GM19035 (cell line): Measurements from ENCODE around the gene HAUS7.

Experiments used
- ATAC-seq: cut with Tn5 transposase; IDR thresholded peaks from one replicate; pipeline ENCODE4 v1.9.1; 2021; ENCODE audit not compliant: unreplicated experiment

Gene HAUS7

GRCh38 chrX:153477901-153478300, 7.5 kb upstream of the HAUS7 start:
- ATAC-seq: no peak

- ATAC-seq: no peak
Observed at GRCh38 chrX:153477364-153477857, 7.0 kb upstream of the HAUS7 start.

- no peak for ATAC-seq
Observed at GRCh38 chrX:153476666-153477363, 6.4 kb upstream of the HAUS7 start.

- ATAC-seq: no peak
Observed at GRCh38 chrX:153475751-153476281, 5.4 kb upstream of the HAUS7 start.

- ATAC-seq: no peak
Observed at GRCh38 chrX:153475271-153475670, 4.9 kb upstream of the HAUS7 start.

GRCh38 chrX:153474718-153475117, 4.3 kb upstream of the HAUS7 start:
- no peak for ATAC-seq

GRCh38 chrX:153474266-153474665, 3.9 kb upstream of the HAUS7 start:
- no peak for ATAC-seq

- ATAC-seq: no peak
Observed at GRCh38 chrX:153473126-153473525, 2.8 kb upstream of the HAUS7 start.

- ATAC-seq: no peak
Observed at GRCh38 chrX:153471663-153472280, 1.4 kb upstream of the HAUS7 start.

GRCh38 chrX:153469811-153470410, 465 bp downstream of the HAUS7 start:
- ATAC-seq: peak; percentile 44

- no peak for ATAC-seq
Observed at GRCh38 chrX:153468008-153468580, 2.3 kb downstream of the HAUS7 start.

GRCh38 chrX:153465691-153466380, 4.5 kb downstream of the HAUS7 start:
- no peak for ATAC-seq

- no peak for ATAC-seq
Observed at GRCh38 chrX:153464116-153464515, 6.3 kb downstream of the HAUS7 start.

GRCh38 chrX:153463556-153463955, 6.8 kb downstream of the HAUS7 start:
- no peak for ATAC-seq

- no peak for ATAC-seq
Observed at GRCh38 chrX:153463031-153463430, 7.3 kb downstream of the HAUS7 start.

- ATAC-seq: no peak
Observed at GRCh38 chrX:153462291-153462690, 8.1 kb downstream of the HAUS7 start.

GRCh38 chrX:153460826-153461225, 9.6 kb downstream of the HAUS7 start:
- ATAC-seq: no peak

- ATAC-seq: no peak
Observed at GRCh38 chrX:153459986-153460385, 10.4 kb downstream of the HAUS7 start.

GRCh38 chrX:153458476-153458875, 11.9 kb downstream of the HAUS7 start:
- ATAC-seq: no peak

- no peak for ATAC-seq
Observed at GRCh38 chrX:153457827-153458466, 12.4 kb downstream of the HAUS7 start.
